IPS-NIHi7 (cell line): ENCODE measurements around the gene TPCN2.

ENCODE experiments used
- DNase-seq: peaks from one replicate; pipeline ENCODE4 v3.0.0; 2012; ENCODE audit warnings: mixed read lengths; ENCODE audit errors: extremely low spot score

Gene TPCN2

GRCh38 chr11:69094111-69094914 is 45.6 kb downstream of the TPCN2 start:
- no peak for DNase-seq

GRCh38 chr11:69094915-69095290 is 46.2 kb downstream of the TPCN2 start:
- DNase-seq = no peak

GRCh38 chr11:69095300-69095699 is 46.6 kb downstream of the TPCN2 start:
- no peak for DNase-seq

- DNase-seq = no peak
These were observed 47.7 kb downstream of the TPCN2 start for GRCh38 chr11:69096473-69096872.

- no peak for DNase-seq
These were observed 48.5 kb downstream of the TPCN2 start for GRCh38 chr11:69097263-69097662.

- DNase-seq = no peak
These were observed 50.4 kb downstream of the TPCN2 start for GRCh38 chr11:69099180-69099579.

GRCh38 chr11:69100454-69101114 is 51.9 kb downstream of the TPCN2 start:
- no peak for DNase-seq

GRCh38 chr11:69101115-69101791 is 52.5 kb downstream of the TPCN2 start:
- DNase-seq = peak; percentile 93

- no peak for DNase-seq
These were observed 53.3 kb downstream of the TPCN2 start for GRCh38 chr11:69101792-69102695.

GRCh38 chr11:69102732-69103615 is 54.2 kb downstream of the TPCN2 start:
- peak; percentile 49 for DNase-seq

GRCh38 chr11:69104212-69104855 is 55.6 kb downstream of the TPCN2 start:
- no peak for DNase-seq

GRCh38 chr11:69104856-69105395 is 56.2 kb downstream of the TPCN2 start:
- DNase-seq = no peak

- no peak for DNase-seq
These were observed 56.8 kb downstream of the TPCN2 start for GRCh38 chr11:69105461-69106030.

- no peak for DNase-seq
These were observed 57.5 kb downstream of the TPCN2 start for GRCh38 chr11:69106031-69106811.

- DNase-seq = no peak
These were observed 58.7 kb downstream of the TPCN2 start for GRCh38 chr11:69107413-69107812.

GRCh38 chr11:69108030-69108429 is 59.3 kb downstream of the TPCN2 start:
- DNase-seq = no peak

- no peak for DNase-seq
These were observed 59.8 kb downstream of the TPCN2 start for GRCh38 chr11:69108559-69108958.

GRCh38 chr11:69109101-69109500 is 60.4 kb downstream of the TPCN2 start:
- DNase-seq = no peak

- no peak for DNase-seq
These were observed 61.7 kb downstream of the TPCN2 start for GRCh38 chr11:69110451-69110850.
